ENCODE results near the gene SART3.

DNA sequence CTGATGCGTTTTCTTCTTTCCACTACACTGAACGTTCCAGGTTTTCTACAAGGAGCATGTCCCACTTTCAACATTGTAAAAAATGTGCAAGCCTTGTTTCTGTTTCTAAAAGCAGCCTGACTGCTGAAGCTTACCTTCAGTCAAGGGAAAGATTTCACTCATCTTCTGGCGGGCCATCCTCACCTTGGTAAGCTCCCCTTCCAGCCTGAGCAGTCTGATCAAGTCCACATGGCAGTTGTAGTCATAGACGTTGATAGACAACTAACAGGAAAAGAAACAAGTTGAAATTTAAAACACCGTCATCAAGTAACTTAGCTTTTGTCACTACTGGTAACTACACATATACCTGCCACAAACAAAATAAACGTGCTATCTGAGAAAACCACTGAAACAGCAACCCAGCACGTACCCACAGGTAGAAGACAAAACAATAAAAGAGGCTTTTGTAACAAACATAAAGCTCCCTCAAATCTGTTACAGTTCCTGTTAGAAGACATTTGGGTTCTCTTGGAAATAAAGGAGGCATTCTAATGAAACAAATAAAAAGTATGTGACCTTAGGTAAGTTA, 11.9 kb downstream of the SART3 start:
- TF ChIP-seq POLR2AphosphoS5 (IDR thresholded peaks at IDR 0.05; ENCODE audit: low read depth, low read length) (no peak), POLR2A (IDR thresholded peaks at IDR 0.05; ENCODE audit: low read depth, low read length) (no peak)

All from GM12892 (cell line).